NB4 (cell line): ENCODE measurements around the gene AKAP7.

Source experiments
- DNase-seq: peaks from one replicate; pipeline ENCODE4 v3.0.0; 2010; ENCODE audit warnings: low read depth
- H3K4me3 ChIP-seq: one replicate; pipeline ENCODE4 v1.5.1; 2011; ENCODE audit warnings: mild to moderate bottlenecking, low read depth, low read length, moderate library complexity
- MYC ChIP-seq: IDR thresholded peaks from 2 replicates; pipeline ENCODE4 v1.6.1; 2011; ENCODE audit warnings: low read depth, low read length
- POLR2A ChIP-seq: IDR thresholded peaks from 2 replicates; pipeline ENCODE4 v1.6.1; 2011; ENCODE audit warnings: mild to moderate bottlenecking; ENCODE audit not compliant: insufficient read length; ENCODE audit errors: extremely low read depth
- TF ChIP-seq, protein P1 (sequence below): IDR thresholded peaks from one replicate; pipeline ENCODE4 v1.5.1; 2012; ENCODE audit warnings: low read depth, low read length
- TF ChIP-seq, protein P2 (sequence below): IDR thresholded peaks from 2 replicates; pipeline ENCODE4 v1.6.1; 2011; ENCODE audit warnings: low read depth, low read length

Gene AKAP7

GRCh38 chr6:131226459-131227157 is 91.3 kb downstream of the AKAP7 start:
- TF ChIP-seq, protein P1, sequence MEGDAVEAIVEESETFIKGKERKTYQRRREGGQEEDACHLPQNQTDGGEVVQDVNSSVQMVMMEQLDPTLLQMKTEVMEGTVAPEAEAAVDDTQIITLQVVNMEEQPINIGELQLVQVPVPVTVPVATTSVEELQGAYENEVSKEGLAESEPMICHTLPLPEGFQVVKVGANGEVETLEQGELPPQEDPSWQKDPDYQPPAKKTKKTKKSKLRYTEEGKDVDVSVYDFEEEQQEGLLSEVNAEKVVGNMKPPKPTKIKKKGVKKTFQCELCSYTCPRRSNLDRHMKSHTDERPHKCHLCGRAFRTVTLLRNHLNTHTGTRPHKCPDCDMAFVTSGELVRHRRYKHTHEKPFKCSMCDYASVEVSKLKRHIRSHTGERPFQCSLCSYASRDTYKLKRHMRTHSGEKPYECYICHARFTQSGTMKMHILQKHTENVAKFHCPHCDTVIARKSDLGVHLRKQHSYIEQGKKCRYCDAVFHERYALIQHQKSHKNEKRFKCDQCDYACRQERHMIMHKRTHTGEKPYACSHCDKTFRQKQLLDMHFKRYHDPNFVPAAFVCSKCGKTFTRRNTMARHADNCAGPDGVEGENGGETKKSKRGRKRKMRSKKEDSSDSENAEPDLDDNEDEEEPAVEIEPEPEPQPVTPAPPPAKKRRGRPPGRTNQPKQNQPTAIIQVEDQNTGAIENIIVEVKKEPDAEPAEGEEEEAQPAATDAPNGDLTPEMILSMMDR, result no peak
- TF ChIP-seq MYC (no peak), POLR2A (no peak)
- TF ChIP-seq, protein P2, sequence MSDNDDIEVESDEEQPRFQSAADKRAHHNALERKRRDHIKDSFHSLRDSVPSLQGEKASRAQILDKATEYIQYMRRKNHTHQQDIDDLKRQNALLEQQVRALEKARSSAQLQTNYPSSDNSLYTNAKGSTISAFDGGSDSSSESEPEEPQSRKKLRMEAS, result no peak

GRCh38 chr6:131227158-131227543 is 91.9 kb downstream of the AKAP7 start:
- no peak for DNase-seq
- TF ChIP-seq, protein P2, result no peak
- TF ChIP-seq, protein P1, result no peak
- TF ChIP-seq POLR2A (no peak), MYC (no peak)
- H3K4me3 ChIP-seq, result no peak overlapping the region

More at GRCh38 chr6:131226459-131227157, 91.3 kb downstream of the AKAP7 start:
- H3K4me3 ChIP-seq, result no peak overlapping the region
- DNase-seq, result no peak

- no peak for DNase-seq
- TF ChIP-seq, protein P2, result no peak
- no peak for TF ChIP-seq MYC
- no peak for TF ChIP-seq POLR2A
- TF ChIP-seq, protein P1, result no peak
- H3K4me3 ChIP-seq, result no peak overlapping the region
These were observed 95.8 kb downstream of the AKAP7 start for GRCh38 chr6:131231103-131231502.

- TF ChIP-seq, protein P2, result no peak
- no peak for TF ChIP-seq POLR2A
- TF ChIP-seq, protein P1, result no peak
- no peak for TF ChIP-seq MYC
These were observed 96.6 kb downstream of the AKAP7 start for GRCh38 chr6:131231891-131232290.

GRCh38 chr6:131244942-131245341 is 109.7 kb downstream of the AKAP7 start:
- TF ChIP-seq POLR2A, result no peak
- H3K4me3 ChIP-seq, result no peak overlapping the region
- DNase-seq, result no peak

More at GRCh38 chr6:131231891-131232290, 96.6 kb downstream of the AKAP7 start:
- no peak for DNase-seq
- H3K4me3 ChIP-seq, result no peak overlapping the region

DNA sequence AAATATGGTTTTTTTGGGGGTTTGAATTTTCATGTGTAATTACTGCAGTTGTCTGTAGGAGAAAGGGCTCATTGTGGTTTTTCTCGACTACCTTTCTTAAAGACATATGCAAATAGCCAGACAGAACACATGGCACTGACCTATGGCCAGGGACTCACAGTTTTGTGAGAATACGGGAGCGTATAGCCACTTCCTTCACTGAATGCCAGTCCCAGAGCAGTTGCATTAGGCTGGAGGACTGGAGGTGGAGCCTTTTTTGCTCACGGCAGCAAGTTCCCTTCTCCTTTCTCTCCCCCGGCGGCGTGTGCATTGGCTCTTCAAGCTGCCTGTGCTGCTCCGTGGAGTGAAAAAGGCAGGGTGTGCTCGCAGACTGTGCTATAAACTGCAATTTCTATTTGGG is 114.9 kb downstream of the AKAP7 start:
- TF ChIP-seq POLR2A, result no peak
- TF ChIP-seq, protein P1, result no peak
- TF ChIP-seq, protein P2, result no peak
- DNase-seq, result peak; percentile 77
- H3K4me3 ChIP-seq, result no peak overlapping the region
